Measurements from ENCODE around the gene TTC7B.

The TTC7B gene

DNA sequence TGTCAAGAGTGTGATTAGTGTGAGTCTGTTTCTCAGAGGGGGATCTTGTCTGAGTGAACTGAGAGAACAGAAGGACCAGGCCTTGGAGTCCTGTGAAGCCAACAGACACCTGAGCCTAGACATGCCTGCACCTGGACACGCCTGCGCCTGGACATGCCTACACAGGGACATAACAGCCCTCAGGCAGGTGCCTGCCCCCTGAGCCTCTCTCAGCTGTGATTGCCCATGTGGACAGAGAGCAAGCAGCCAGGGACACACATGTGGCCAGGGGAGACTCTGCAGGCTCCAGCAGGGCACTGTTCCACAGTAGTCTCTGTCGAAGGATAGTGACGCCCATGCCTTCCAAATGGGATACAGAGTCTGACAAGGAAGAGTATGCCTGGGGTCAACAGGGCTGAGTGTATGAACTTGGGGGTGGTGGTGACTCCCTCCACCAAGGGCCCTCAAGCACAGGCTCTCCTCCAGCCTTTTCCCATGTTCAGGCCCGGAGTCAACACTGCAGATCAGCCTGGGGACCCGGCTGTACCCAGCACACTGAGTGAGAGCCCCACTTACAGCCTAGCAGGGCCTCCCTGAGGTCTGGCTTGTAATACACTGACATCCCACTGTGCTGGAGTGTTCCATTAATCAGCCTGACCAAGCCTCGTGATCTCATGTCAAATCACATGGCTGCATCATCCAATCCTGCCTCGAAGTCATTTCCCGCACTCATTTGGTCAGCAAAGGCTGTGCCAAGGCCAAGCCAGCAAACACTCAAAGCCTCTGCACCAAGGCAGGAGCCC, 246.4 kb downstream of the TTC7B start:
- Mint-ChIP-seq H3K4me1 (no peaks in the 10 kb centered on the region), H3K27ac (no peak overlapping the region), H3K4me3 (no peak overlapping the region), H3K36me3 (no peaks in the 10 kb centered on the region), H3K9me3 (no peaks in the 10 kb centered on the region), H3K27me3 (peaks cover 4% of the 10 kb centered on the region)
- no peak for DNase-seq (ENCODE audit: low spot score in 2 of 2)
- ATAC-seq (ENCODE audit: low read depth): no peak

DNA sequence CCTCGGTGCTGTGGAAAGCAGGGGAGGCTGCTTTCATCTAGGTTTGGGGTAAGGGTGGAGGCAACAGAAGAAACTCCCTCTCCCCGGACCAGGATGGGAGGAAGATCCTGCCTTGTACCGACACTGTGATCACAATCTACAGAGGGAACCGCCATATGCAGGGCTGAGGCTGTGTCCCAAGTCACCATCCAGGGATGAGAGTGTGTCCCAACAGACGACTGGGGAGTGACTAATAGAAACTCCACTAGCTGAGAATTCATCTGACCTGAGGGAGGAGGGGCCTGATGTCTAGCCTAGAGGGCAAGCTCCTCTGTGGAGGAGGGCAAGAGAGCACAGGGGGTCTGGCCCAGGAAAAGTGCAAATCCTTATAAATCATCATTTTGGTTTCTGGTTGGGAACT, 247.0 kb downstream of the TTC7B start:
- DNase-seq (ENCODE audit: low spot score in 2 of 2) (no peak), ATAC-seq (ENCODE audit: low read depth) (no peak)
- H3K4me1 Mint-ChIP-seq: no peaks in the 10 kb centered on the region
- H3K4me3 Mint-ChIP-seq: no peak overlapping the region
- H3K9me3 Mint-ChIP-seq: no peaks in the 10 kb centered on the region
- H3K27me3 Mint-ChIP-seq: peaks cover 2% of the 10 kb centered on the region
- H3K27ac Mint-ChIP-seq: no peak overlapping the region
- H3K36me3 Mint-ChIP-seq: no peaks in the 10 kb centered on the region

DNA sequence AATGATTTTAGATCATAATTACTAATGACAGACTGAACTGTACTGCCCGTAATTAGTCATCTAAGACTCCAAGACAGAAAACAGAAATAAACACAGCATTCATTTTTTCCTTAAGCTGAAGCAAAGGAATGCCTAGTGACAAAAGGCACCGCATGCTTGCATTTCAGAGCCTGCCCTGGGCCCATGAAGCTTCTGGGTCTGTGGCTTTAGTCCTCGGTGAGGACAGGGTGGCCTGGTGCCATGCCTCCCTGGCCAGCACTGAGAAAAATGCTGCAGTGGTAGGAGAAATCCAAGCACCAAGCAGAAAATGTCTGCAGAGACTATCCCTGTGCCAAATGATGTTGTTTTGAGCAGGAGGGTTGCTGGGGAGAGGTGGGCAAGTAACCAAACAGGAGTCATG, 247.8 kb downstream of the TTC7B start:
- no peak for DNase-seq (ENCODE audit: low spot score in 2 of 2)
- no peaks in the 10 kb centered on the region for H3K4me1 Mint-ChIP-seq
- no peaks in the 10 kb centered on the region for H3K9me3 Mint-ChIP-seq
- H3K4me3 Mint-ChIP-seq: no peak overlapping the region
- no peaks in the 10 kb centered on the region for H3K36me3 Mint-ChIP-seq
- no peak for ATAC-seq (ENCODE audit: low read depth)
- H3K27ac Mint-ChIP-seq: no peak overlapping the region
- no peaks in the 10 kb centered on the region for H3K27me3 Mint-ChIP-seq

DNA sequence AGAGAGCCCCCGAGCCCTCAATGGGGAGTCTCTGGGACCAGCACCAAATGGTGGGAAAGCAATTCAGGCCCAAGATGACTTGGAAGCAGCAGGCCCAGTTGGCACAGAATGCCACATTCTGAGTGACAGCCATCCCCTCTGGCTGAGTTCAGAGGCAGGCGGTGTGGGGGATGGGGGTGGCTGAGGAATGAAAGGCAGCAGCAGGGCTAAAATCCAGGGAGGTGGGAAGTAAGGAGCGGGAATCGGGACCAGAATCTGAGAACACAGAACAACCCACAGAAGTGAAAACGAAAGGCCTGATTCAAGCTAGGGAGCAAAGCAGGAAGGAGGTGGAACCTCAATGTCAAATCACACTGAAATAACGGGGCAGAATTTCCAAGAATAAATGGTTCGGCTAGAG, 248.2 kb downstream of the TTC7B start:
- Mint-ChIP-seq H3K27ac (no peak overlapping the region), H3K4me1 (no peaks in the 10 kb centered on the region), H3K27me3 (no peaks in the 10 kb centered on the region), H3K36me3 (no peaks in the 10 kb centered on the region), H3K9me3 (no peaks in the 10 kb centered on the region), H3K4me3 (no peak overlapping the region)
- DNase-seq (ENCODE audit: low spot score in 2 of 2) (no peak), ATAC-seq (ENCODE audit: low read depth) (no peak)

DNA sequence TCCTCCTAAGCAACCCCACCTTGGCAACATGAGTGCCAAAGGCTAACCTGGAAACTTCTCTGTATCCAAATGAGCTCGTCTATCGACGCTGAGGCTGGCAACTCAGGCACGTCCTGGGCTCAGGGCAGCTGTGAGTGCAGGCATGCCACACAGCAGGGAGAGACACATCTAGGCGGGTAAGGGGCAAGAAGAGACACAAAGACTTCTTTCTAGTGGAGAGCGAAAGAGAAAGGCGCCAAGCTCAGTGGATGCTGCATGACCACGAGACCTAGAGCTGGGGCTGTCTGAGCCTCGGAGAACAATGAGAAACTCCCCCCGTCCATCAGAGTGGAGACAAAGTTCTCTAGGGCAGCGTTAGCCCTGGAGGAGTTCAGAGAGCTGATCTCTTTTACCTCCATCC, 249.0 kb downstream of the TTC7B start:
- Mint-ChIP-seq H3K9me3 (no peaks in the 10 kb centered on the region), H3K4me3 (no peak overlapping the region), H3K4me1 (no peaks in the 10 kb centered on the region), H3K27me3 (no peaks in the 10 kb centered on the region), H3K36me3 (no peaks in the 10 kb centered on the region), H3K27ac (no peak overlapping the region)
- DNase-seq (ENCODE audit: low spot score in 2 of 2): no peak
- no peak for ATAC-seq (ENCODE audit: low read depth)

DNA sequence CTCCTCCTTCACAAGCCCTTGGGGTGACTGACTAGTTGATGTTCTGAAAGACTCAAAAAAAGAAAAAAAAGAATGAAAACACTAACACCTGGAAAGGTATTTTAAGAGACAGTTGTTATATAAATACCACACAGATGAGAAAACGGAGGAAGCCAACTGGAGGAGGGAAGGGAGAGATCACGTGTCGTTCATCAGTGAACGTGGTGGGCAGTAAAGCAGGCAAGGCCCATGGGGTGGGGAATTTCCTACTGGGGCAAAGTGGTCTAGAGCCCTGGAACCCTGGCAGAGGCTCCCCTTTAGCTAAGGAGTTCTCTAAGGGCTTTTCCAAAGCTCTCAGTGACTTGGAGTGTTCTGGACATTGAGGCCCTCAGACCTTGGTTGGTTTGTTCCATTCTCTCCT, 249.7 kb downstream of the TTC7B start:
- ATAC-seq (ENCODE audit: low read depth) (no peak), DNase-seq (ENCODE audit: low spot score in 2 of 2) (no peak)
- Mint-ChIP-seq H3K36me3 (no peaks in the 10 kb centered on the region), H3K4me1 (no peaks in the 10 kb centered on the region), H3K27ac (no peak overlapping the region), H3K27me3 (no peaks in the 10 kb centered on the region), H3K4me3 (no peak overlapping the region), H3K9me3 (no peaks in the 10 kb centered on the region)

DNA sequence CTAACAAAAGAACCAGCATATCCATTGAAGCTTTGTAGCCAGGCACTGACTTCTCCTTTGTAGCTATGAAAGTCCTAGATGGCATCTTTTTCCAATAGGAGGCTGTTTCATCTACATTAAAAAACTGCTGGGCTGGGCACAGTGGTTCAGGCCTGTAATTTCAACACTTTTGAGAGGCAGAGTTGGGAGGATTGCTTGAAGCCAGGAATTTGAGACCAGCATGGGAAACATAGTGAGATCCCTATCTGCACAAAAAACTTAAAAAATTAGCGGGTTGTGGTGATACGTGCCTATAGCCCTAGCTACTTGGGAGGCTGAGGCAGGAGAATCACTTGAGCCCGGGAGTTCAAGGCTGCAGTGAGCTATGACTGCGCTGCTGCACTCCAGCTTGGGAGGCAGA, 251.7 kb downstream of the TTC7B start:
- no peaks in the 10 kb centered on the region for H3K9me3 Mint-ChIP-seq
- H3K27ac Mint-ChIP-seq: no peak overlapping the region
- H3K4me1 Mint-ChIP-seq: no peaks in the 10 kb centered on the region
- H3K36me3 Mint-ChIP-seq: no peaks in the 10 kb centered on the region
- ATAC-seq (ENCODE audit: low read depth) (no peak), DNase-seq (ENCODE audit: low spot score in 2 of 2) (no peak)
- H3K4me3 Mint-ChIP-seq: no peak overlapping the region
- no peaks in the 10 kb centered on the region for H3K27me3 Mint-ChIP-seq

DNA sequence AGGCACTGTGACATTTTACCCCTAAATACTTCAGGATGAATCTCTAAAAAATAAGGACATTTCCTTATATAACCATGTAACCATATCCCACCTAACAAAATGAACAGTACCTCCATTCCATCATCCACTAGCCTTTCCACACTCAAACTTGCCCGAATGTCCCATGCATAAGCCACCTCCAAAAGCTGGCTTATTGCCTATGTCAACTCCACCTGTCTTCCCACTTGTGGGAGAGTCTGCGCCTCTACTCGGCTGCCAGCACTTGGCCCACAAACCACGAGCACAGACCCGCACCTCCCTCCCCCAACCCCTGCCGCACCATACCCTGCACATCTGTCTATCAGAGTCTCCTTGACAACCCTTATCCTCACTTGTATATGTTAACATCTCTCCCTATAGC, 253.6 kb downstream of the TTC7B start:
- no peaks in the 10 kb centered on the region for H3K27me3 Mint-ChIP-seq
- H3K4me1 Mint-ChIP-seq: no peaks in the 10 kb centered on the region
- no peak overlapping the region for H3K4me3 Mint-ChIP-seq
- no peak for DNase-seq (ENCODE audit: low spot score in 2 of 2)
- no peak for ATAC-seq (ENCODE audit: low read depth)
- no peaks in the 10 kb centered on the region for H3K36me3 Mint-ChIP-seq
- H3K9me3 Mint-ChIP-seq: no peaks in the 10 kb centered on the region
- no peak overlapping the region for H3K27ac Mint-ChIP-seq

DNA sequence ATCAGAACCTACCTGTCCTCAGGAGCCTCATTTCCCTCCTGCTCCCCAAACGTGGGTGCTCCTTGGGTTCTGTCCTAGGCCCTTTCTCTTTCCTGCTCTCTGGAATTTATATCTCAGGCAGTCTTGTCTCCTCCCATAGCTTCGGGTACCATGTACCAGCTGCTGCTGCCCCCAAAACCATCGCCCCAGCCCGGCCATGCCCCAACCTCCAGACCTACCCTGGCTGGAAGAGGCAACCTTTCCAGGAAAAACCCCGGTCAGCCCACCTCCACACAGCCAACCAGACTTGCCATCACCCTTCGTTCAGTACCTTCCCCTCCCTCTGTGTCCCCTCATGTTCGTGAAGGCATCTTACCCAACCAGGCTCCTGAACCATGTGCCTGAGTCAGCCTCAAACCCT, 254.3 kb downstream of the TTC7B start:
- no peak for ATAC-seq (ENCODE audit: low read depth)
- H3K27ac Mint-ChIP-seq: no peak overlapping the region
- no peaks in the 10 kb centered on the region for H3K4me1 Mint-ChIP-seq
- H3K9me3 Mint-ChIP-seq: no peaks in the 10 kb centered on the region
- no peaks in the 10 kb centered on the region for H3K27me3 Mint-ChIP-seq
- H3K36me3 Mint-ChIP-seq: no peaks in the 10 kb centered on the region
- no peak overlapping the region for H3K4me3 Mint-ChIP-seq
- no peak for DNase-seq (ENCODE audit: low spot score in 2 of 2)

DNA sequence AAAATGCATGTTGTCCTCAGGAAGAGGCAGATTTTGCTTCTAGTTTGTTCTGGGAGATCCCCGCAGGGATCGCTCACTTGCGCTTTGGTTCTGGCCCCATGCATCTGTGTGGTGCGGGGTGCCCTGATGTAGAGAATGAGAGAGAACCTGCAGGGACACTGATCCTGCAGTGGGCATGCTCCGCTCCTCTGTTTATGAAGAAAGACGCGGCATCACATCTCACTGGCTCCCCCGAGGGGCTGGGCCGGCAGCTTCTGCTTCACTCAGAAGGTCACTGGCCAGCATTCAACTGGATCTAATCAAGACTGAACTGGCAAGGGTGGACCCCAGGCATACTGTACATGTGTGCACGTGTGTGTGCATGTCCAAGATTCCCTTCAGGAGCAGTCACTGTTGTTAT, 255.2 kb downstream of the TTC7B start:
- ATAC-seq (ENCODE audit: low read depth) (no peak), DNase-seq (ENCODE audit: low spot score in 2 of 2) (no peak)
- peaks cover under 1% of the 10 kb centered on the region for H3K27me3 Mint-ChIP-seq
- H3K36me3 Mint-ChIP-seq: no peaks in the 10 kb centered on the region
- H3K4me1 Mint-ChIP-seq: no peaks in the 10 kb centered on the region
- H3K4me3 Mint-ChIP-seq: no peak overlapping the region
- H3K9me3 Mint-ChIP-seq: no peaks in the 10 kb centered on the region
- no peak overlapping the region for H3K27ac Mint-ChIP-seq

DNA sequence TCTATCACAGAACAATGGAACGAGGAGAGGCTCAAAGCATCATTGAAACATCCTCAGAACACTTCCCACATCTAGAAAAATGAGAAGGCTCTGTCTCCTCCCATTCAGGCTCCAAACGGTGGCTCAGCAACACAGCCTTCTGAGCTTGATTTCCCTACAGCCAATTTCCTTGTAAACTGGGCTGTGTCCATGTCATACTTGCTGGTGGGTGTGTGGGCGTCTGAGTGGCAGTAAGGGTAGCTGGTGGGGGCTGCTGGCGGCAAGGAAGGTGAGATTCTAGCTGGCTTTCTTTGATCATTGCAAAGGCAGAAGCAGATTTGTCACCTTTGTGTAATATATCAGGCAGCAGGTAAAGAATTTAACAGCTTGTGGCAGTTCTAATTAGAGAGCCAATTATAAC, 255.7 kb downstream of the TTC7B start:
- no peaks in the 10 kb centered on the region for H3K4me1 Mint-ChIP-seq
- H3K27ac Mint-ChIP-seq: no peak overlapping the region
- H3K4me3 Mint-ChIP-seq: no peak overlapping the region
- peaks cover 3% of the 10 kb centered on the region for H3K27me3 Mint-ChIP-seq
- no peaks in the 10 kb centered on the region for H3K9me3 Mint-ChIP-seq
- H3K36me3 Mint-ChIP-seq: no peaks in the 10 kb centered on the region
- no peak for ATAC-seq (ENCODE audit: low read depth)
- no peak for DNase-seq (ENCODE audit: low spot score in 2 of 2)

DNA sequence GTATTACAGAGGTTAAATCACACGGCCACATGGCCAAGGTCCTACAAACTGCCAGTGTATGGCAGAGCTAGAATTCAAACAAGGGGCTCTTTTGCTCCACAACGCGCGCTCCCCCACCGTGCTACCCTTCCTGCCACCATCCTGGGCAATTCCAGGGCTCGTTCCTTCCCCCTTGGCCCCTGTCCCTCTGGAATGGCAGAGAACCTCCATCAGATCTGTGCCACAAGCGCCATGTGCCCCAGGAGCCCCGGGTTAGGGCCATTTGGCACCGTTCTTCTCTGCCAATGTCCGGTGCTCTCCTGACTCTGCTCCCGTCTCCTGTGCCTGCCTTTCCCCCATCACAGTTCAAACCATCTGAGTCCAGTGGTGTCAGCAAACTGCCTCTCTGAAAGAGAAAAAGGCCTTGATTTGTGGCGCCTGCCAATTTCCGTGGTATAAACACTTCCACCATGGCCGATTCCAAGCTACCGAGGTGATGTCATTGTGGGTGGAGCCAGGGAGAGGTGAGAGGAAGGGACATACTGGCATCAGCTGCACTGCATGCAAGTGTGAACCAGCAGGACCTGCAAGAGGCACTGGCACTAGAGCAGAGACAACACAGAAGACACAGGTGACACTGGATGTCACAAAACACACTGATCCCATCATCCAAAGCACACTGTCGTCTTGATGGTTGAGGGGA, 256.3 kb downstream of the TTC7B start:
- no peak for ATAC-seq (ENCODE audit: low read depth)
- Mint-ChIP-seq H3K4me1 (no peaks in the 10 kb centered on the region), H3K27me3 (peaks cover 3% of the 10 kb centered on the region), H3K27ac (no peak overlapping the region), H3K4me3 (no peak overlapping the region), H3K36me3 (no peaks in the 10 kb centered on the region), H3K9me3 (no peaks in the 10 kb centered on the region)
- no peak for DNase-seq (ENCODE audit: low spot score in 2 of 2)

DNA sequence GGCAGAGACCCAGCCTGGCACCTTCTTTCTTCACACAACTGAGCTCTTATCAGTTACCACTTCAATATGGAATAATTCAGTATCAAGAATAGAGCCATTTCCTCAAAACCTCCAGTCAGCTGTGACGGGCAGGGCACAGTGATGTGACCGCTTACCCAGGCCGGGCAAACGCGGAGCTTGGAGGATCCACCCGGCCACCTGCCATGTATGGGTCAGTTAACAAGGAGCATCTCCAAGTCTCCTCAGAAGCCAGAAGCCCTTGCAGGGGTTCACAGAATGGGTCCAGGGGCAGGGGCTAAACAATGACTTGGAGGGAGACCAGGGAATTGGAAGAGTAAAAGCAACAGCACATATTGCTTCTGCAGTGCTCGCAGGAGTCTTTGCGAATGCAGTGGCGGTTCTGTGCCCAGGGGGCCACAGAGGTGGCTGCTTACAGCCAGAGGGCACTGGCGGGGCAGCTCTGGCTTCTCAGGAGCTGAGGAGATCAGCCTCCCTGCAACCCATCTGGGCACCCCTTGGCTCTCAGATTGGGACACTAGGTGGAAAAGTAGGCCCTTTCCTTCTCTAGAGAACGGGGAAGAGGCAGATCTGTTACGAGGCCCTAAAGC, 257.1 kb downstream of the TTC7B start:
- peaks cover 3% of the 10 kb centered on the region for H3K27me3 Mint-ChIP-seq
- H3K4me3 Mint-ChIP-seq: no peak overlapping the region
- DNase-seq (ENCODE audit: low spot score in 2 of 2): no peak
- H3K36me3 Mint-ChIP-seq: no peaks in the 10 kb centered on the region
- H3K9me3 Mint-ChIP-seq: no peaks in the 10 kb centered on the region
- ATAC-seq (ENCODE audit: low read depth): no peak
- H3K4me1 Mint-ChIP-seq: no peaks in the 10 kb centered on the region
- no peak overlapping the region for H3K27ac Mint-ChIP-seq

DNA sequence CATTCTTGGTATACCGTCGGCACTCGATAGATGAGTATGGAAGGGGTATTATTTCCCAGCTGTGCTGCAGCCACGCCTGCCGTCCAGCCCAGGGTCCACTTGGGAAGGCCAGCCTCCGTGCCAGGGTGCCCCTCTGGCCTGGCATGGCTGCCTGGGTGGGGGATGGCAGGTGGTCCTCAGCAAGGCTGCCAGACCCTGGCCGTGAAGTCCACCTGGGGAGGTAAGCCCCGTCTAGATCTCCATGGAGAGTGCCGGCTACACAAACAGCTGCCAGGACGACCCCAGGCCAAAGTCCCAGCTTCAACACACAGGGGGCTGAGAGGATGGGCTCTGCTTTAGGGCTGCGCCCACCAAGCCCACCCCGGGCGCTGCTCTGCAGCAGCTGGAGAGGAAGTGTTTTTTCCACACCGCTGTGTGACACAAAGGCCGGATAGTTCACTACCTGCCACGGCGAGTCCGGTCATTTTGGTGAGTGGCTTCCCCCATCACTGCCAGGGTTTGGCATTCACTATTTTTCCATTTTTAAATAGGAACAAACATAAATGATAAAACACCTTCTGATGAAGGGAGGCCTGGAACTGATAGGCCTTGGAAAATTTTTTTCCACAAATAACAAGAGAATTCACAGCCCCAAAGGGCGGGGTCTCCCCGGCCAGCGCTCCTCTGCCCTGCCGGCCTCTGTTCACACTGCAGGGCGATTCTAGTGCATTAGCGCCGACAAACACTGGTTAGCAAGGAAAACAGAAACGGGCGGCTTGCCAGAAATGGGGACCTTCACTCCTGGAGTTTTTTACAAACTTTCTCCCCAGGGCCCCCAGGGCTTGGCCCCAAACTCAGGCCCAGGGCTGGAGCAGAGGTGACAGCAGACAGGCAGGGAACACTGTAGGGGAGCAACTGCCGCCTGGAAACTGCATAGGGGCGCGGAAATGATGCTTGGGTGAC, 257.9 kb downstream of the TTC7B start:
- no peak overlapping the region for H3K4me3 Mint-ChIP-seq
- no peak overlapping the region for H3K27ac Mint-ChIP-seq
- no peaks in the 10 kb centered on the region for H3K36me3 Mint-ChIP-seq
- ATAC-seq (ENCODE audit: low read depth) (no peak), DNase-seq (ENCODE audit: low spot score in 2 of 2) (no peak)
- H3K27me3 Mint-ChIP-seq: peaks cover 3% of the 10 kb centered on the region
- H3K4me1 Mint-ChIP-seq: no peaks in the 10 kb centered on the region
- no peaks in the 10 kb centered on the region for H3K9me3 Mint-ChIP-seq
